Suppressor macrophage (primary cell): ENCODE results near the gene AK2.
"Not testable (repeated sequence)": the region's sequence is repeated elsewhere in the genome, so short reads cannot be mapped to it uniquely, and the experiment has no call there.

ENCODE experiments used
- DNase-seq, 4 experiments: peaks; one replicate each; pipeline ENCODE4 v3.0.0-alpha.2; 2020 to 2022

The AK2 gene

GRCh38 chr1:32997381-32997891, 39.2 kb downstream of the AK2 start:
- DNase-seq: peak; percentile 21 to 47 (median 41)

- not testable (repeated sequence) for DNase-seq
These were observed 43.4 kb downstream of the AK2 start for GRCh38 chr1:32993324-32993636.

GRCh38 chr1:32992489-32993323, 44.0 kb downstream of the AK2 start:
- peak; percentile 90 to 97 (median 94) for DNase-seq

- DNase-seq: peak in 1 of 4 experiments; percentile 28
These were observed 44.7 kb downstream of the AK2 start for GRCh38 chr1:32991819-32992488.

DNA sequence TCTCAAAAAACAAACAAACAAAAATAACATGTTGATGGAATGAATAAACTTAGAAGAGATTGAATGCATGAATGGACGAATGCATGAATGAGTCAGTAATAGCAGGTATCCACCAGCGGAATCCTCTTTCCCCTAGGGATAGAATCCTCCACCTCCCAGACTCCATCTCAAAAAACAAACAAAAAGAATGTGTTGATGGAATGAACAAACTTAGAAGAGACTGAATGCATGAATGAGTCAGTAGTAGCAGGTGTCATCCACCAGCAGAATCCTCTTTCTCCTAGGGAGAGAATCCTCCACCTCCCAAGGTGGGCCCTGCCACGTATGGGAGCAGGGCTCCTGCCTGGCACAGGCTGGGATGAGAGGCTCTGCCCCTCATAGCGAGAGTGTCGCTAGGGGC, 45.3 kb downstream of the AK2 start:
- no peak for DNase-seq

GRCh38 chr1:32990887-32991286, 45.8 kb downstream of the AK2 start:
- no peak for DNase-seq

DNA sequence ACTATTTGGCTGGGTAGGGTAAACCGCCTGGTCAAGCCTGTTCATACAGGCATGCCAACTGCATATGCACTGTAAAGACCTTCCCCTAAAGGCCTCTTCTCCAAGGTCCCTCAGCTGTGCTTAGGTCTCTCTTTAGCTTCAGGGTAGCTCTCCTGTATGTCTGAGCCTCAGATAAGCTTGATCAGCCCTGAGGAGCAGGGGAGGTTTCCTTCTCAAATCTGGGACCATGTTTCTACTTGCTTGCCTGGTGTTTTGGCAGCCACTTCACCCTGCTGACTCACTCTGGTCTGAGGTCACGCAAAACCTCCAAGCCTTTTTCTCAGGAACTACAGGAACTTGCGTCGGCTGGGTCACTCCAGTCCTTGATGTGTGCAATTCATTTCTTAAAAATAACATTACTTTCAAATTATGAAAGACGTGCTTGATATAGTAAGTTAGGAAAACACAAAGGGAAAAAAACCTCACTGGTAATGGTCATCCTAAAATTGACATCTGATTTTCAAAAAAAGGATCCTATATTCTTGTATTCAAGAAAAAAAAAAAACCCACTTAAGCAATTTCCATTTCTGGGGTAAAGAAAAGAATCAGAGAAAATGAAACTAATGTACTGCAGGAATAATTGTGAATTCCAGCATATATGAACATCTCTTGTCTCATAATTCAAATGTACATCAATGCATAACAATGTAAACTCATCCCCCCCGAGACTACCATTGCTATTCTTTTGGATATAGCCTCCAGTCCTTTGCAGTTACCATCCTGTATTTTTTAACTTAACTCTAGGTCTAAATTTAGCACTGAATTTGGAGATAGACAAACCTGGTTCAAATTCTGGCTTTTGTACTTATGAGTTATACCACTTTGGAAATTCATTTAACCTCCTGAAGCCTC, 47.3 kb downstream of the AK2 start:
- DNase-seq: peak; percentile 91 to 97 (median 94)

- DNase-seq: no peak
These were observed 48.0 kb downstream of the AK2 start for GRCh38 chr1:32988665-32989064.

- peak in 3 of 4 experiments; percentile 37 to 49 (median 38) for DNase-seq
These were observed 51.5 kb downstream of the AK2 start for GRCh38 chr1:32985226-32985625.

GRCh38 chr1:32984455-32985171, 52.1 kb downstream of the AK2 start:
- peak; percentile 47 to 62 (median 58) for DNase-seq

DNA sequence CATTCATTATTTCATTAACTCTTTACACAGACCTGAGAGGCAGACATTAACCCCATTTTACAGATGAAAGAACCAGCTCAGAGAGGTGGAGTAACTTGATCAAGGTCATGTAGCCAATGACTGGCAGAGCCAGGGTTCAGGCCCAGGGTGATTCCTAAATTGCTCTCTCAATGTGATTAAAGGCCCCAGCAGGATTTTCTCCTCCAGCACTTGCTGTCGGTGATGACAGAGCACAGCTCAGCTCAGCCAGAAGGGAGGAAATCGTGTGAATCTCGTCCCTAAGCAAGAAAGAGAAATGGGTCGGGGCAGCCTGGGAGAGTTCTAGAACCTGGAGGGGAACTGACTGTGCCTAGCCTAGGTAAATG, 52.6 kb downstream of the AK2 start:
- no peak for DNase-seq

DNA sequence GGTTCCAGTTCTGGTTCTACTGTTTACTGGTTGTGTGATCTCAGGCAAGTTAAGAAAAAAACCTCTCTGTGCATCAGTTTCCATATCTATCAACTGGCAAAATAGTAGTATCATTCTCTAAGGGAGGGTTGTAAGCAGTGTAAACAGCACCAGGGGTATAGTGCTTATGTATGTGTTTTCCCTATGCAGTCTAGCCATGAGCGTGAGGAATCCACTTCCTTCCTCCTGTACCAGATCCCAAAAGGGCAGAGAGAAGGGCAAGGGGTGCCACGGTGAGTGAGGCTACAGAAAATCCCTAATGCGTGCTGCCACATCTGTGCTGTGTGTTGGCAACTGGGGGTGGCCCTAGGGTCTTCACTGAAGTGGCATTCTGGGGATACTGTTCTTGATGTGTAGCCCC, 53.7 kb downstream of the AK2 start:
- peak in 3 of 4 experiments; percentile 47 to 67 (median 63) for DNase-seq

GRCh38 chr1:32981003-32981901, 55.4 kb downstream of the AK2 start:
- peak; percentile 88 to 97 (median 92) for DNase-seq

DNA sequence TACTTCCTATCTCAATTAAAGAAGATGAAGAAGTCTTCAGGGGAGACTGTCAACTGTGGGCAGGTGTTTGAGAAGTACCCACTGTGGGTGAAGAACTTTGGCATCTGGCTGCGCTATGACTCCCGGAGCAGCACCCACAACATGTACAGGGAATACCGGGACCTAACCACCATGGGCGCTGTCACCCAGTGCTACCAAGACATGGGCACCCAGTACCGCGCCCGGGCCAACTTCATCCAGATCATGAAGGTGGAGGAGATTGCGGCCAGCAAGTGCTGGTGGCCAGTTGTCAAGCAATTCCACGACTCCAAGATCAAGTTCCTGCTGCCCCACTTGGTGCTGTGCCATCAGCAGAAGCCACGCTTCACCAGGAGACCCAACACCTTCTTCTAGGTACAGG, 56.6 kb downstream of the AK2 start:
- DNase-seq: no peak

DNA sequence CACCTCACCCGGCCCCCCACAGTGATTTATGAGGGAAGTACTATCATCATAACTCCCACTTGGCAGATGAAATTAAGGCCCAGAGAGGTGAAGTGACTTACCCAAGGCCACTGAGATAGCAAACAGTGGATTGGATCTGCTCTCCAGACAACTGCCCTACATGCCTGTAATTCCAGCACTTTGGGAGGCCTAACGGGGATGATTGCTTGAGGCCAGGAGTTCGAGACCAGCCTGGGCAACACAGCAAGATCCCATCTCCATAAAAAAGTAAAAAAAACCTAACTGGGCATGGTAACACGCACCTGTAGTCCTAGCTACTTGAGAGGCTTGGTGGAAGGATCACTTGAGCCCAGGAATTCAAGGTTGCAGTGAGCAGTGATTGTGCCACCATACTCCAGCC, 57.8 kb downstream of the AK2 start:
- no peak for DNase-seq

GRCh38 chr1:32977546-32978087, 59.1 kb downstream of the AK2 start:
- no peak for DNase-seq

GRCh38 chr1:32975055-32975454, 61.6 kb downstream of the AK2 start:
- DNase-seq: not testable (repeated sequence)

DNA sequence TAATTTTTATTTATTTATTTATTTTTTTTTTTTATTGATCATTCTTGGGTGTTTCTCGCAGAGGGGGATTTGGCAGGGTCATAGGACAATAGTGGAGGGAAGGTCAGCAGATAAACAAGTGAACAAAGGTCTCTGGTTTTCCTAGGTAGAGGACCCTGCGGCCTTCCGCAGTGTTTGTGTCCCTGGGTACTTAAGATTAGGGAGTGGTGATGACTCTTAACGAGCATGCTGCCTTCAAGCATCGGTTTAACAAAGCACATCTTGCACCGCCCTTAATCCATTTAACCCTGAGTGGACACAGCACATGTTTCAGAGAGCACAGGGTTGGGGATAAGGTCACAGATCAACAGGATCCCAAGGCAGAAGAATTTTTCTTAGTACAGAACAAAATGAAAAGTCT, 63.2 kb downstream of the AK2 start:
- DNase-seq: not testable (repeated sequence)

GRCh38 chr1:32972814-32973428, 63.8 kb downstream of the AK2 start:
- peak in 3 of 4 experiments; percentile 35 to 59 (median 45) for DNase-seq

DNA sequence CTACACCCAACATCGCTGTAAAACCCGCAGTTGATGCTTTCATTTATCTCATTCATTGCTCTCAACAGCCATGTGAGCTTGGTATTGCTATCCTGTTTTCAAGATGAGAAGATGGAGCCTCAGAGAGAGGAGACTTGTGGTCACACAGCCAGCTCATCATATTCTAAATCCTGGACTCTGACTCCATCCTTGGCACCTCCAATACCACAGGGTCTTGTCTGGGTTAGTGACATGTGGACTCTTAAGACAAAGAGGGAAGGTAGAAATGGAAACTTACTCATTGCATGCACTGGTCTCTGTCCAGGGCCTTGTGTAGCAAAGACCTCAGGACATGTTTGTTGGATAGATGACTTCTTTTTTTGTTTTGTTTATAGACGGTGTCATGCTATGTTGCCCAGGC, 65.1 kb downstream of the AK2 start:
- no peak for DNase-seq
